ENCODE results near the gene WNT5B. TPM values are rescaled to one million over a fixed set of nuclear protein-coding genes. Genes with fewer than 3 reads are reported as not detected.

The WNT5B gene
- total RNA-seq, 2 donors from 2014 or later = 0.71 to 6.1 TPM

DNA sequence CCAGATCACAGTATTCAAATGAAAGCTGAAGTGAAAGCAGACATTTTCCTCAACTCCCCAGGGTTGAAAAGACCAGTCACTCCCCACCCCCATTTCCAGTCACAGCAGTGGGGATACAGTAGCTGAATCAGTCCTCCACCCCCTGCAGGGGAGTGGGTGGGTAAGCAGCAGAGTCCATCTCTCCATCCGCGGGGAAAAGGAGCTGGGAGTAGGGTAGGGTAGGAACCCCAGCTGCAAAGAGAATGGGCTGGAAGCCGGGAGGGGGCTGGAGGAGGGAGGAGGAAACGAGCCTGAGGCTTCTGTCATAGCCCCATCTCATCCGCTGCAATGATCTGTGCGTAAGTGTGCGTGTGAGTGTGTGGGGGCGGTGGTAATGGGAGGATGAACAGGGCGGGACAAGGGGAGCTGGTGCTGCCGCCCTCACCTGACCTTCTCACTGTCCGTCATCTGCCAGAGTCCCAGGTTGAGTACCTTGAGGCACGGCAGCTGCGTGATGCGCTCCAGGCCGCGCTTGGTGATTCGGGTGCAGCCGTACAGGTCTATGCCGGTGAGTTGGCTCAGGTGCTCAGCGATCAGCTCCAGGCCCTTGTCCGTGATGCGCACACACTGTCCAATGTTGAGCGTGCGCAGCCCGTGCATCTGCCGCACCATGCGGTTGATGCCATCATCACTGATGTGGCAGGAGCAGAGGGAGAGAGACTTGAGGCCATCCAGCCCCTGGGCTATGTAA, 36.4 kb upstream of the WNT5B start:
- Mint-ChIP-seq H3K27ac (no peak overlapping the region), H3K27me3 (ENCODE audit: insufficient read depth) (peaks cover 75% of the 10 kb centered on the region), H3K4me3 (peak overlapping the region; percentile 73), H3K36me3 (ENCODE audit: low read depth) (peaks cover 4% of the 10 kb centered on the region), H3K4me1 (peaks cover 58% of the 10 kb centered on the region), H3K9me3 (no peaks in the 10 kb centered on the region)
- Histone ChIP-seq H3K36me3 (ENCODE audit: control insufficient read depth, insufficient read depth, low read length) (no peaks in the 10 kb centered on the region), H3K9me3 (ENCODE audit: control insufficient read depth, low read length) (no peaks in the 10 kb centered on the region), H3K4me1 (ENCODE audit: control insufficient read depth, insufficient read depth, low read length) (peaks cover 16% of the 10 kb centered on the region), H3K4me3 (ENCODE audit: low read length) (peak overlapping the region; percentile 81), H3K27me3 (ENCODE audit: control insufficient read depth, insufficient read depth, low read length, poor library complexity, severe bottlenecking) (peaks cover 64% of the 10 kb centered on the region), H3K9ac (ENCODE audit: extremely low read depth, low read length, poor library complexity, severe bottlenecking) (no peak overlapping the region), H3K27ac (ENCODE audit: low read depth, low read length) (peak overlapping the region; percentile 54)
- 18 to 19% methylated on average over 16 to 27 of the region's 27 CpGs for WGBS, 2 experiments (ENCODE audit: insufficient coverage in 1 of 2, insufficient read length in 1 of 2)
- DNase-seq = peak; percentile 81
- TF ChIP-seq, protein P1, sequence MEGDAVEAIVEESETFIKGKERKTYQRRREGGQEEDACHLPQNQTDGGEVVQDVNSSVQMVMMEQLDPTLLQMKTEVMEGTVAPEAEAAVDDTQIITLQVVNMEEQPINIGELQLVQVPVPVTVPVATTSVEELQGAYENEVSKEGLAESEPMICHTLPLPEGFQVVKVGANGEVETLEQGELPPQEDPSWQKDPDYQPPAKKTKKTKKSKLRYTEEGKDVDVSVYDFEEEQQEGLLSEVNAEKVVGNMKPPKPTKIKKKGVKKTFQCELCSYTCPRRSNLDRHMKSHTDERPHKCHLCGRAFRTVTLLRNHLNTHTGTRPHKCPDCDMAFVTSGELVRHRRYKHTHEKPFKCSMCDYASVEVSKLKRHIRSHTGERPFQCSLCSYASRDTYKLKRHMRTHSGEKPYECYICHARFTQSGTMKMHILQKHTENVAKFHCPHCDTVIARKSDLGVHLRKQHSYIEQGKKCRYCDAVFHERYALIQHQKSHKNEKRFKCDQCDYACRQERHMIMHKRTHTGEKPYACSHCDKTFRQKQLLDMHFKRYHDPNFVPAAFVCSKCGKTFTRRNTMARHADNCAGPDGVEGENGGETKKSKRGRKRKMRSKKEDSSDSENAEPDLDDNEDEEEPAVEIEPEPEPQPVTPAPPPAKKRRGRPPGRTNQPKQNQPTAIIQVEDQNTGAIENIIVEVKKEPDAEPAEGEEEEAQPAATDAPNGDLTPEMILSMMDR (conservative IDR thresholded peaks at IDR 0.05) = peak; percentile 49

DNA sequence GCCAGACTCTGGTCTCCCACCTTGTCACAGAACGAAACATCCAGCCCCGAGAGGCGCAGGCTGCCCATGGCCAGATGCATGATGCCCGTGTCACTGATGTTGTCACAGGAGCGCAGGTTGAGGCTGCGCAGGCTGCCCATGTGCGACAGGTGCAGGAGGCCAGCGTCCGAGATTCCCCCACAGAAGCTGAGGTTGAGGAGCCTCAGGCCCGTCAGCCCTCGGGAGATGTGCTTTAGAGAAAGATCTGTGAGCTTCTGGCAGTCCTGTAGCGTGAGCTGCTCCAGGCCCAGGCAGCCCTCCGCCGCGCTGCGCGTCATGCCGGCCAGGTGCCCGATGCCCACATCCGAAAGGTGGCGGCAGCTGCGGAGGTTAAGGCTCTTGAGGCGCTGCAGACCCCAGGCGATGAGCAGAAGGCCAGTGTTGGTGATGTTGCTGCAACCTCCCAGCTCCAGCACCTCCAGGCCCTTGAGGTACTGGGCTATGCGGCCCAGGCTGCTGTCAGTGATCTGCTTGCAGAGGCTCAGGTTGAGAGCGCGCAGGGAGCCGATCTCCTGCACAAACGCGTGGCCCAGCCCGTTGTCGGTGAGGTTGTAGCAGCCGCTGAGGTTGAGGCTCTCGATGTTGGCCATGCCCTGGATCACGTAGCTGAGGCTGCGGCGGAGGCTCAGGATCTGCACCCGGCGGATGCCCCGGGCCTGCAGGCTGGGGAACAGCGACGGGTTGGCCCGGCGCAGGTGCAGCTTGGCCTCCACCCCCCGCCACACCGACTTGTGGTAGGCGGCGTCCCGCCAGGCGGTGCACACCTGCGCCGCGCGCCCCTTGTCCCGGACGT, 35.6 kb upstream of the WNT5B start:
- Histone ChIP-seq H3K36me3 (ENCODE audit: control insufficient read depth, insufficient read depth, low read length) (no peaks in the 10 kb centered on the region), H3K4me3 (ENCODE audit: low read length) (peak overlapping the region; percentile 81), H3K27ac (ENCODE audit: low read depth, low read length) (peak overlapping the region; percentile 59), H3K9ac (ENCODE audit: extremely low read depth, low read length, poor library complexity, severe bottlenecking) (no peak overlapping the region), H3K4me1 (ENCODE audit: control insufficient read depth, insufficient read depth, low read length) (peaks cover 13% of the 10 kb centered on the region), H3K9me3 (ENCODE audit: control insufficient read depth, low read length) (no peaks in the 10 kb centered on the region), H3K27me3 (ENCODE audit: control insufficient read depth, insufficient read depth, low read length, poor library complexity, severe bottlenecking) (peaks cover 56% of the 10 kb centered on the region)
- Mint-ChIP-seq H3K36me3 (ENCODE audit: low read depth) (peaks cover 4% of the 10 kb centered on the region), H3K27ac (no peak overlapping the region), H3K4me1 (peaks cover 51% of the 10 kb centered on the region), H3K4me3 (peak overlapping the region; percentile 73), H3K9me3 (no peaks in the 10 kb centered on the region), H3K27me3 (ENCODE audit: insufficient read depth) (peaks cover 71% of the 10 kb centered on the region)
- DNase-seq = peak; percentile 87
- WGBS, 2 experiments (ENCODE audit: insufficient coverage in 1 of 2, insufficient read length in 1 of 2) = 4 to 7% methylated on average over 22 to 56 of the region's 56 CpGs
- TF ChIP-seq, protein P1 (conservative IDR thresholded peaks at IDR 0.05) = no peak

DNA sequence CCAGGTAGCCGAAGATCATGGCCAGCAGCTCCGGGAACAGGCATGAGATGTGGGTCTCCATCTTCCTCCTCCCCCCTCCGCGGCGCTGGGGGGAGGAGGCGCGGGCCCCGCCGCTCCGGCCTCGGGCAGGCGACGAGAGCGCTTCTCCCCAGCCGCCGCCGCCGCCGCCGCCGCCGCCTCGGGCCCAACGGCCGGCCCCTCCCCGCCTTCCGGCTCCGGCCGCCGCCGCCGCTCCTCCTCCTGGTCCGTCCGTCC, 35.1 kb upstream of the WNT5B start:
- WGBS, 2 experiments (ENCODE audit: insufficient coverage in 1 of 2, insufficient read length in 1 of 2) = 0% methylated on average over 29 of the region's 34 CpGs; no CpG with 5 or more reads in 1 of the 2 experiments
- peaks cover 51% of the 10 kb centered on the region for H3K27me3 ChIP-seq (ENCODE audit: control insufficient read depth, insufficient read depth, low read length, poor library complexity, severe bottlenecking)
- Mint-ChIP-seq H3K36me3 (ENCODE audit: low read depth) (peaks cover 4% of the 10 kb centered on the region), H3K4me3 (peak overlapping the region; percentile 73), H3K27ac (no peak overlapping the region), H3K9me3 (no peaks in the 10 kb centered on the region), H3K4me1 (peaks cover 46% of the 10 kb centered on the region), H3K27me3 (ENCODE audit: insufficient read depth) (peaks cover 69% of the 10 kb centered on the region)
- H3K4me3 ChIP-seq (ENCODE audit: low read length) = peak overlapping the region; percentile 81
- no peak overlapping the region for H3K9ac ChIP-seq (ENCODE audit: extremely low read depth, low read length, poor library complexity, severe bottlenecking)
- TF ChIP-seq, protein P1 (conservative IDR thresholded peaks at IDR 0.05) = no peak
- peak; percentile 86 for DNase-seq
- no peaks in the 10 kb centered on the region for H3K36me3 ChIP-seq (ENCODE audit: control insufficient read depth, insufficient read depth, low read length)
- H3K27ac ChIP-seq (ENCODE audit: low read depth, low read length) = peak overlapping the region; percentile 59
- H3K9me3 ChIP-seq (ENCODE audit: control insufficient read depth, low read length) = no peaks in the 10 kb centered on the region
- H3K4me1 ChIP-seq (ENCODE audit: control insufficient read depth, insufficient read depth, low read length) = peaks cover 13% of the 10 kb centered on the region
